Measurements from ENCODE around the gene PDGFRB. TPM values are rescaled to one million over a fixed set of nuclear protein-coding genes. Genes with fewer than 3 reads are reported as not detected.

PDGFRB gene
- polyA plus RNA-seq, 1 experiment = 276 TPM

- POLR2A ChIA-PET = no interaction called here
- H3K4me3 ChIP-seq (ENCODE audit: low read depth, low read length) = no peak overlapping the region
- H3K36me3 ChIP-seq (ENCODE audit: control insufficient read depth, insufficient read depth, low read length) = no peaks in the 10 kb centered on the region
- DNase-seq (ENCODE audit: low read depth) = no peak
- no peak for TF ChIP-seq CTCF (IDR thresholded peaks at IDR 0.05; ENCODE audit: insufficient read depth, low read depth, low read length)
- CTCF ChIA-PET = interaction anchor here (0.7 to 2.0 kb wide), 8 partner anchors 11 to 152 kb away, joined by 3 to 6 read pairs (median 4); no protein-coding TSS in a partner anchor
- H3K27me3 ChIP-seq (ENCODE audit: control insufficient read depth, insufficient read depth, low read length) = peaks cover 2% of the 10 kb centered on the region
Measured at GRCh38 chr5:150181766-150182545, 26.3 kb upstream of the PDGFRB start.

GRCh38 chr5:150181027-150181426, 25.4 kb upstream of the PDGFRB start:
- no peak overlapping the region for H3K4me3 ChIP-seq (ENCODE audit: low read depth, low read length)
- no peaks in the 10 kb centered on the region; the same call in none of the 2 replicates for H3K27me3 ChIP-seq (ENCODE audit: control insufficient read depth, insufficient read depth, low read length)
- CTCF ChIA-PET = interaction anchor here (0.6 to 2.0 kb wide), 6 partner anchors 12 to 718 kb away, joined by 3 to 6 read pairs (median 4); no protein-coding TSS in a partner anchor
- H3K36me3 ChIP-seq (ENCODE audit: control insufficient read depth, insufficient read depth, low read length) = no peaks in the 10 kb centered on the region
- TF ChIP-seq CTCF (IDR thresholded peaks at IDR 0.05; ENCODE audit: insufficient read depth, low read depth, low read length) = no peak
- DNase-seq (ENCODE audit: low read depth) = no peak
- POLR2A ChIA-PET = interaction anchor here (1.0 kb wide), 1 partner anchor 38 kb away, joined by 3 read pairs; no protein-coding TSS in a partner anchor

GRCh38 chr5:150180241-150181026, 24.8 kb upstream of the PDGFRB start:
- H3K4me3 ChIP-seq (ENCODE audit: low read depth, low read length) = no peak overlapping the region
- ChIA-PET CTCF (interaction anchor here (0.6 to 1.9 kb wide), 4 partner anchors 20 to 719 kb away, joined by 3 to 6 read pairs (median 4); no protein-coding TSS in a partner anchor), POLR2A (interaction anchor here (1.0 kb wide), 1 partner anchor 37 kb away, joined by 3 read pairs; no protein-coding TSS in a partner anchor)
- H3K27me3 ChIP-seq (ENCODE audit: control insufficient read depth, insufficient read depth, low read length) = no peaks in the 10 kb centered on the region; the same call in none of the 2 replicates
- TF ChIP-seq CTCF (IDR thresholded peaks at IDR 0.05; ENCODE audit: insufficient read depth, low read depth, low read length) = no peak
- no peak for DNase-seq (ENCODE audit: low read depth)
- no peaks in the 10 kb centered on the region for H3K36me3 ChIP-seq (ENCODE audit: control insufficient read depth, insufficient read depth, low read length)

GRCh38 chr5:150179019-150179620, 23.5 kb upstream of the PDGFRB start:
- DNase-seq (ENCODE audit: low read depth) = no peak
- no peak for TF ChIP-seq CTCF (IDR thresholded peaks at IDR 0.05; ENCODE audit: insufficient read depth, low read depth, low read length)
- Histone ChIP-seq H3K36me3 (ENCODE audit: control insufficient read depth, insufficient read depth, low read length) (no peaks in the 10 kb centered on the region), H3K4me3 (ENCODE audit: low read depth, low read length) (no peak overlapping the region), H3K27me3 (ENCODE audit: control insufficient read depth, insufficient read depth, low read length) (no peaks in the 10 kb centered on the region; the same call in 1 of the 2 replicates)
- POLR2A ChIA-PET = no interaction called here
- CTCF ChIA-PET = interaction anchor here (0.8 to 2.2 kb wide), 3 partner anchors 15 to 23 kb away, joined by 4 to 7 read pairs (median 4); partner anchors contain the start of gene PDGFRB

Data from BJ (cell line).